SJCRH30 (cell line): Measurements from ENCODE around the gene SLC3A2. TPM values are rescaled to one million over a fixed set of nuclear protein-coding genes. Genes with fewer than 3 reads are reported as not detected.

Source experiments
- total RNA-seq: library from RNA; depleted of rRNA; stranded (reverse); fragments of >200 nt; shearing (Covaris generic); gene quantifications from 2 replicates; pipeline ENCODE4 v1.2.3, GENCODE V29; 2014; rRNA removed

Gene SLC3A2
- total RNA-seq, 1 experiment from 2014 or later = 109 TPM

Other genes with a start within 250 kb of the SLC3A2 start
- gene GANAB, start 234.3 kb upstream of the SLC3A2 start, total RNA-seq = 209 and 210 TPM in 2 replicates
- 20.1 and 20.3 TPM in 2 replicates for gene INTS5, start 227.6 kb upstream of the SLC3A2 start, total RNA-seq
- 62.6 and 65.0 TPM in 2 replicates for gene C11orf98, start 215.7 kb upstream of the SLC3A2 start, total RNA-seq
- 8.5 and 10.4 TPM in 2 replicates for gene CSKMT, start 215.6 kb upstream of the SLC3A2 start, total RNA-seq
- gene UQCC3, start 209.2 kb upstream of the SLC3A2 start, total RNA-seq = 11.5 and 15.7 TPM in 2 replicates
- gene LBHD1, start 208.6 kb upstream of the SLC3A2 start, total RNA-seq = 3.2 and 6.3 TPM in 2 replicates
- 70.4 and 73.1 TPM in 2 replicates for gene UBXN1, start 201.8 kb upstream of the SLC3A2 start, total RNA-seq
- 0.55 and 0.73 TPM in 2 replicates for gene LRRN4CL, start 191.4 kb upstream of the SLC3A2 start, total RNA-seq
- gene BSCL2, start 173.5 kb upstream of the SLC3A2 start, total RNA-seq = 24.3 and 26.1 TPM in 2 replicates
- not detected in 2 replicates for gene GNG3, start 173.2 kb upstream of the SLC3A2 start, total RNA-seq
- gene HNRNPUL2, start 153.4 kb upstream of the SLC3A2 start, total RNA-seq = 16.7 and 21.2 TPM in 2 replicates
- 46.2 and 47.0 TPM in 2 replicates for gene TTC9C, start 152.4 kb upstream of the SLC3A2 start, total RNA-seq
- gene ZBTB3, start 126.7 kb upstream of the SLC3A2 start, total RNA-seq = 5.2 and 7.6 TPM in 2 replicates
- gene POLR2G, start 119.3 kb upstream of the SLC3A2 start, total RNA-seq = 74.1 and 88.0 TPM in 2 replicates
- 17.3 and 22.2 TPM in 2 replicates for gene TAF6L, start 109.5 kb upstream of the SLC3A2 start, total RNA-seq
- 27.6 and 31.9 TPM in 2 replicates for gene TMEM179B, start 93.5 kb upstream of the SLC3A2 start, total RNA-seq
- 13.3 and 18.3 TPM in 2 replicates for gene TMEM223, start 88.9 kb upstream of the SLC3A2 start, total RNA-seq
- gene NXF1, start 75.5 kb upstream of the SLC3A2 start, total RNA-seq = 56.4 and 59.3 TPM in 2 replicates
- gene STX5, start 48.8 kb upstream of the SLC3A2 start, total RNA-seq = 22.7 and 27.5 TPM in 2 replicates
- gene TEX54, start 48.1 kb upstream of the SLC3A2 start, total RNA-seq = not detected in 2 replicates
- 46.7 and 50.4 TPM in 2 replicates for gene WDR74, start 41.3 kb upstream of the SLC3A2 start, total RNA-seq
- gene CHRM1, start 40.5 kb downstream of the SLC3A2 start, total RNA-seq = not detected in 2 replicates
- not detected in 2 replicates for gene SLC22A6, start 104.1 kb downstream of the SLC3A2 start, total RNA-seq
- not detected in 2 replicates for gene SLC22A8, start 134.9 kb downstream of the SLC3A2 start, total RNA-seq